ENCODE measurements around the gene SAMD10.
A peak's percentile ranks its signal among the peaks of the same experiment; 100 is the strongest.
"Not testable (repeated sequence)": the region's sequence is repeated elsewhere in the genome, so short reads cannot be mapped to it uniquely, and the experiment has no call there.

Gene SAMD10

GRCh38 chr20:63942969-63943807 is 36.3 kb downstream of the SAMD10 start:
- no peak for DNase-seq (ENCODE audit: low read depth in 3 of 3, low spot score in 1 of 3)

- DNase-seq (ENCODE audit: low read depth in 3 of 3, low spot score in 1 of 3): no peak
These were observed 37.0 kb downstream of the SAMD10 start for GRCh38 chr20:63942250-63942951.

DNA sequence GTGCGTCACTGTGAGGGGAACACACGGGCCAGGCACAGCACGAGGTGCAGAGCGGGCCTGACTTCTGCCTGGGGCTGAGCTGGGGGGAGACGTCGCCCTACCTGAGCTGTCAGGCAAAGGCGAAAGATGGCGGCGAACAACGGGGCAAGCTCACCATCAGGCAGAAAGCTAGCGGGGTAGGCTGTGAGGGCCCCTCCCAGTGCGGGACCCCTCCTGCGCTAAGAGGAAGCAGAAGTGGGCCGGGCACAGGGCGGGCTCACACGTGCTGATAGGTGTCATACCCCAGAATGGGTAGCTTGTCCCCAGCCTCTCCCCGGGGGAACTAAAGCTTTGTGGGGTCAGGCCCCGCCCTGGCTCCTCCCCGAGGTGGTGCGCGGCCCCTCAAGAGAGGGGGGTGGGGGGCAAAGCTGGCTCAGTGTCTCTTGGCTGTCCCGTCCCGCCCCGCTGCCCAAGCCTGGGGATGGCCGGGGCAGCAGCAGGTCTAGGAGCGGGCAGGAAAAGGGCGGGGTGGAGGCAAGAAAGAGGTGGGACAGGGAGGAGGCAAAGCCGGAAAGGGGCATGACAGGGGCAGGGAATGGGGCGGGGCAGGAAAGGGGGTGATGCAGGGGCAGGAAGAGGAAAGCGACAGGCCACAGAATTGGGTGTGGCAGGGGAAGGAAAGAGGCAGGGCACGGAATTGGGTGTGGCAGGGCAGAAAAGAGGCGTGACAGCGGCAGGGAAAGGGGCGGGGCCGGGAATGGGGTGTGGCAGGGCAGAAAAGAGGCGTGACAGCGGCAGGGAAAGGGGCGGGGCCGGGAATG is 38.0 kb downstream of the SAMD10 start:
- DNase-seq (ENCODE audit: low read depth in 3 of 3, low spot score in 1 of 3): peak in 2 of 3 donors; percentile 47 to 53

DNA sequence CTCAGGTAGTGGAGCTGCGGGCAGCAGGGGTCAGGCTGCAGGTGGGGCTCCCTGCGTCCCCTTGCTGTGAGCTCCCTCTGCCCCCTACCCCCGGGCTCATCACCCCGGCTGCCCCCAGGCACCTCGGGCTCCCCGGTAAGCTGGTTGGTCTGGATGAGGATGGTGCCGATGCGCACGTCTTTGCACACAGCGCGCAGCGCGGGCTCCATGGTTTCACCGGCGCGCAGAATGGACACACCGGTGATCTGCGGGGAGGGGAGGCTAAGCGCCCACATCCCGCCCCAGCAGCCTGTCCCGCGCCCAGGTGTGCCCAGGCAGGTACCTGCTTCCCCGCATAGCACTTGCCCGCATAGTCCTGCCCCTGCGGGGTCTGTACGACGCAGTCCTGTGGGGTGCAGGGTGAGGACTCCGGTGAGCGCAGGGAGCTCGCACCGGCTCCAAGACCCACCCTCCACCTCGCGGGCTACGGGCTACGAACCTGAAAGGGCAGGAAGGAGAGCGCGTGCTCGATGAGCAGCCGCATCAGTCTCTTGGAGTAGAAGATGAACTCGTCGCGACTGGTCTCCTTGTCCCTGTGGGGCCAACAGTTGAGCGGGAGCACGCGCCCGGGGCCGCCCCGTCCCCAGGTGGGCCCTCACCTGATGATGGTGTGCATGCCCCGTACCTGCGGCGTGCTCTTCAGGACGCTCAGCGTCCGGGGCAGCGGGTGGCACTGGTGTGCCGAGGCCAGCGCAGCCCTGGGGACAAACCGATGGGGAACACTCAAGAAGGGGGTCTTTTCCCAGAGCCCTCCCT is 38.8 kb downstream of the SAMD10 start:
- no peak for DNase-seq (ENCODE audit: low read depth in 3 of 3, low spot score in 1 of 3)

GRCh38 chr20:63940071-63940471 is 39.4 kb downstream of the SAMD10 start:
- no peak for DNase-seq (ENCODE audit: low read depth in 3 of 3, low spot score in 1 of 3)

DNA sequence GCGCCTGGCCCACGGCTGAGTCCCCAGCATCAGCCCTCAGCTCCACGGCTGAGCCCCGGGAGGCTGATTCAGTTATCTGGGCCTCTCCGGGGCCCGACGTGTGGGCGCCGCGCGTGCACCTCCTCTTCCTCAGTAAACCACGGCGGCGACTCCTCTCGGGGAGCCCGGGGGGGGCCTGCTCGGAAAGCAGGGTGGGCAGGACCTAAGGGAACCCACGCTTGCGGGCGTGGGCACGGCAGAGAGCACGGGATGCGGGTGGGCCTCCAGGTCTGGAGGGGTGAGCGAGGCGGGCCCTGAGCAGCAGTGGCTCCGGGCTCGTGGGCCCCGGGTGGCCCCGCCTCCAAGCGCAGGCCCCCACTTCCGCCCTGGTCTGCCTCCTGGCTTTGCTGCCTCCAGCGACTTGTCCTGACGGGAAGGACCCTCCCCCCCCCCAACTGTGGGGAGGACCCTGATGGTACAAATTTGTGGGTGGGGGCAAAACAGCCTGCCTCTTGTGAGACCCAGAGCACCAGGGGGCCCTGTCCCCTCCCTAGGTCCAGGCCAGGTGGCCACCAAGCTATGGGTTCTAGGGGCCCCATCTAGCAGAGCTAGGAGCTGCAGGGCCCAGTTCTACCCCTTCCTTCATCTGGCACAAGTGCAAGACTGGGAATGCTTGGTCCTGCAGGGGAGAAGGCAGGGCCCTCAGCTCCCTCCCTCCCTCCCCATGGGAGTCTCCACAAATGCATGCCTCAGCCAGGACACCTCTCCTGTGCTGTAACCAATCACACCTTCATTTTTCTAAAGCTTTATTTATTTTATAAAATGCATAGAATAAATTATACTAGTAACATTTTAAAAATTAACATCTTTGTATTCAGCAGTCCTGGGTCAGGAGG is 40.1 kb downstream of the SAMD10 start:
- no peak for DNase-seq (ENCODE audit: low read depth in 3 of 3, low spot score in 1 of 3)

DNA sequence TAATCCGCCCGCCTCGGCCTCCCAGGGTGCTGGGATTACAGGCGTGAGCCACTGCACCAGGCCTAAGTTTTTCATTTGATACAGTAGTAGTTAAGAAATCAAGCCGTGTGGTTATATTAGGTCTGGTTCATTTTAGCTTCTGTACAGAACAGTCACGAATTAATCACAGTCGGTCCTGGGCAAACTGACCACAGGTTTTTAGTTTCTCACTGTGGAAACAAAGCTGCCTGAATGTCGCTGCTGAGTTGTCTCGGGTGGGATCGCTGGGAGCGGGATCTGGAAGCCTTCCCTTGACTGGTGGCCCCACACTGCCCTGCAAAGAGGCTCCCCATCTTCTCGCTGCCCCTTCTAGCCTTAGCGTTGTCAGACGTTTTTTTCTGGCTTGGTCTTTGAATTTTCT is 41.8 kb downstream of the SAMD10 start:
- no peak for DNase-seq (ENCODE audit: low read depth in 3 of 3, low spot score in 1 of 3)

- DNase-seq (ENCODE audit: low read depth in 3 of 3, low spot score in 1 of 3): no peak
These were observed 44.0 kb downstream of the SAMD10 start for GRCh38 chr20:63935447-63935846.

- no peak for DNase-seq (ENCODE audit: low read depth in 3 of 3, low spot score in 1 of 3)
These were observed 45.0 kb downstream of the SAMD10 start for GRCh38 chr20:63934271-63935068.

DNA sequence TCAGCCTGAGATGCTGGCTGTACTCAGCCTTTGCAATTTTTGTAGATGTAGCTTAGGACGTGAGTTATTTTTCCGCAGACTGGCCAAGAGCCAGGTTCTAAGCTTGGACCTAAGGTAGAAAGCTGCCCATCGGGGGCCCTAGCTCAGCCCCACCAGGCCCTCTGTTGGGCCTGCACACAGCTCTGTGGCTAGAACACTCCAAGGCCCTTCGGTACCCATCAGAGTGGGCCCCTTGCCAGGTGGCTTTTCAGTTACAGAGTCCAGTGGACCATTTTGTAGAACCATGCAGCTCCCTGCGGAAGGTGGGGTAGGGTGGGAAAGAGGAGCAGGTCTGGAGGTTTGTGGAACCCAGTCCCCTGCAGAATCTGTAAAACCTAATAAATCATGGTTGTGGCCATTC is 45.8 kb downstream of the SAMD10 start:
- DNase-seq (ENCODE audit: low read depth in 3 of 3, low spot score in 1 of 3): no peak

DNA sequence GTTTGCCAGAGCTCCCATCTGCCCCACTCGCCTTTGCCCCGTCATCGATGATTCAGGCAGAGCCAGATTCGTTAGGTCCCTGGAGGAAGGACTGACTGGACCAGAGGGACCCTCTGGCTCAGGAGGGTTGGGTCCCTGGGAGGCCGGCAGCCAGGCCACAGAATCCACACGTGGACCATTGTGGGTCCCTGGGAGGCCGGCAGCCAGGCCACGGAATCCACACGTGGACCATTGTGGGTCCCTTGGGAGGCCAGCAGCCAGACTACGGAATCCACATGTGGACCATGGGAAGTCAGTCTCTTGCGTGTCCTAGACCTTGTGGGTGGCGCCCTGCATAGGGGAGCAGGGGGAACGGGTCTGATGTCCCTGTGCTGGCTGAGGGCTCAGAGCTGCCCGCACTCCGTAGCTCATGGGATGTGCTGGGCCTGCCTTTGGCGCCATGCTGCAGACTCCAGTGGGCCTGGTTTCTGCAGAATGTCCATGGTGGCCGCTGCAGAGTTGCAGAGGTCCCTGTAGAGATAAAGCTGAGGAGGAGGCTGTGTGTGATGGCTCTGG is 46.8 kb downstream of the SAMD10 start:
- no peak for DNase-seq (ENCODE audit: low read depth in 3 of 3, low spot score in 1 of 3)

DNA sequence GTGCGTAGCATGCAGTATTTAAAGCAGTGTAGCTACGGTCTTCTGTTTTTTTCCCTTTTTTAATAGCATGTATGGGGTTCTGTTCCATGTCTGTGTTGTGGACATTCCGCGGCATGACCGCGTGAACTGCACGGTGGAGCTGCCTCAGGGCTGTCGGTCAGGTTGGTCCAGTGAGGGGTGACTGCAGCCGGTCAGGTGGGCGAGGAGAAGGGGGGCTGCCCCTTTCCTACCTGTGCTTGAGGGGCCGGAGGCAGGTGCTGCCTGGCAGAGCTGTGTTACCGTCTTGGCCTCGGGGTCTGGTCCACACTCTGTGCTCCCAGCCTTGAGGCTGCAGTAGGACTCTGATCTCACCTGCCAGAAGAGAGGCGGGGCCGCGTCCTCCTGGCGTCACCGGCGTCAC is 47.7 kb downstream of the SAMD10 start:
- DNase-seq (ENCODE audit: low read depth in 3 of 3, low spot score in 1 of 3): no peak

DNA sequence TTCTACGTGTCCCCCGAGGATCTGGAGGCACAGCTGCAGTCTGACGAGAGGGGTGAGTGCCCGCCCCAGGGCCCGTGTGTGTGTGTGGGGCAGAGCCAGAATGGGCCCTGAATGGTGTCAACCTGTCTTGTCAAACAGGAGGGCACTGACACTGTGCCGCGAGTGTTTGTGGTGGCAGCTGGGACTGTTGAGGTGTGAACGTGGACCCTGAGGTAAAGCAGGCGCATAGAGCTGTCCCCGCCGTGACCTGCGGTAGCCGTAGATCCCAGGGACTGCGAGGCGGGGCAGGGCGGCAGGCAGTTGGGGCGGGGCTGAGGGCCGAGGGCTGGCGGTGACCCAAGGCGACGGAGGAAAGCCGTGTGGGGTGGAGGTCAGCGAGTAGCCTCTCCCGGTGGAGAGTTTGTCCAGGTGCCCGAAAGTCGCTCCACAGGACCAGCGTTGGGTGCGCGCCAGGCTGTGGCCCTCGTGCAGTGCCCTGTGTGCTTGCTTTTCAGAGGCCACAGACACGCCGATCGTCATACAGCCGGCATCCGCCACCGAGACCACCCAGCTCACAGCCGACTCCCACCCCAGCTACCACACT is 48.4 kb downstream of the SAMD10 start:
- DNase-seq (ENCODE audit: low read depth in 3 of 3, low spot score in 1 of 3): no peak

DNA sequence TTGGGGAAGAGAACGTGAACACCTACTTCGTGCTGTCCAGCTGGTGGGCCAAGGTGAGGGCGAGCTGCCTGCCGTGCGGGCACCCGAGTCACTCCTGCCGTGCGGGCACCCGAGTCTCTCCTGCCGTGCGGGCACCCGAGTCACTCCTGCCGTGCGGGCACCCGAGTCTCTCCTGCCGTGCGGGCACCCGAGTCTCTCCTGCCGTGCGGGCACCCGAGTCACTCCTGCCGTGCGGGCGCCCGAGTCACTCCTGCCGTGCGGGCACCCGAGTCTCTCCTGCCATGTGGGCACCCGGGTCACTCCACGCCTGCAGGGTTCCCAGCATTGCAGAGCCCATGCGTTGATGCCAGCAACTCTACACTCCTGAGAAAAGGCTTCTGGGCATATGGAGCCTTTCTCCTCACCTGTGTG is 50.0 kb downstream of the SAMD10 start:
- not testable (repeated sequence) for DNase-seq (ENCODE audit: low read depth in 3 of 3, low spot score in 1 of 3)

- no peak for DNase-seq (ENCODE audit: low read depth in 3 of 3, low spot score in 1 of 3)
These were observed 50.4 kb downstream of the SAMD10 start for GRCh38 chr20:63929071-63929470.

DNA sequence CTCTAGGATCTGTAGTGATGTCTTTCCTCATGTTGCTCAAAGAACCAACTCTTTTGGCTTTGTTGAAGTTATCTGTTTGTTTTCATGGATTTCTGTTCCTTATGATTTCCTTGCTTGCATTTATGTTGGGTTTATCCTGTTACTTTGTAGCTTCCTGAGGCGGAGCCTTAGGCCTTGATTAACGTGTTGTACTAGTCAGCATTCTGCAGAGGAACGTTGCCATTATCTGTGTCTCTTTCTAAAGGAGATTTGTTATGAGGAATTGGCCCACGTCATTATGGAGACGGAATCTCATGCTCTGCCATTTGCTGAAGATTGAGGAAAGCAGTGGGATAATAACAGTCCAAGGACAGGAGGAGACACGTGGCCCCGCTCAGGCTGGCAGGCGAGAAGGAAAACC is 53.1 kb downstream of the SAMD10 start:
- DNase-seq (ENCODE audit: low read depth in 3 of 3, low spot score in 1 of 3): no peak

- DNase-seq (ENCODE audit: low read depth in 3 of 3, low spot score in 1 of 3): no peak
These were observed 55.2 kb downstream of the SAMD10 start for GRCh38 chr20:63924241-63924640.

Data from stimulated activated CD4-positive, alpha-beta T cell treated with anti-CD3 and anti-CD28 coated beads, TNF-alpha, amount 100 ng/mL, for 1 hour (primary cell).